DND-41 (cell line): ENCODE measurements around the gene PELI2.

Experiments
- ATAC-seq: fragments of 200-7000 bp; cut with Tn5 transposase; 3 replicates; pipeline ENCODE4 v1.9.1; 2021; ENCODE audit warnings: low read depth; ENCODE audit not compliant: insufficient read depth
- DNase-seq: peaks from one replicate; pipeline ENCODE4 v3.0.0-alpha.2; 2020
- H2AFZ ChIP-seq: 2 replicates; pipeline ENCODE4 v1.6.0; 2012; ENCODE audit warnings: low read depth, low read length
- H3K27ac ChIP-seq: 2 replicates; pipeline ENCODE4 v1.5.1; 2012; ENCODE audit warnings: low read length, inconsistent platforms
- H3K27me3 ChIP-seq: fragments of 200-600 bp; sonication (generic); 2 replicates; pipeline ENCODE4 v1.6.0; 2012; ENCODE audit warnings: low read length, mild to moderate bottlenecking, inconsistent platforms; ENCODE audit not compliant: insufficient read depth, poor library complexity
- H3K36me3 ChIP-seq: 2 replicates; pipeline ENCODE4 v1.5.1; 2012; ENCODE audit warnings: low read length, inconsistent platforms; ENCODE audit not compliant: insufficient read depth
- H3K4me1 ChIP-seq: 2 replicates; pipeline ENCODE4 v1.5.1; 2012; ENCODE audit warnings: mild to moderate bottlenecking, low read length; ENCODE audit not compliant: insufficient read depth
- H3K4me2 ChIP-seq: 2 replicates; pipeline ENCODE4 v1.6.0; 2012; ENCODE audit warnings: mild to moderate bottlenecking, moderate library complexity, low read length, inconsistent platforms; ENCODE audit not compliant: insufficient read depth
- H3K4me3 ChIP-seq, 2 experiments: fragments of 200-600 bp in 1 of 2; shearing (Covaris generic) in 1 of 2; 2 replicates each; pipeline ENCODE4 v1.5.1; 2012 to 2016; ENCODE audit warnings: inconsistent platforms in 2 of 2, low read length in 2 of 2, mild to moderate bottlenecking in 2 of 2, low read depth in 1 of 2, moderate library complexity in 1 of 2
- H3K79me2 ChIP-seq: 2 replicates; pipeline ENCODE4 v1.6.0; 2012; ENCODE audit warnings: low read length, inconsistent platforms; ENCODE audit not compliant: insufficient read depth
- H3K9ac ChIP-seq: 2 replicates; pipeline ENCODE4 v1.6.0; 2012; ENCODE audit warnings: low read depth, mild to moderate bottlenecking, inconsistent platforms, low read length, moderate library complexity
- H3K9me3 ChIP-seq: 2 replicates; pipeline ENCODE4 v1.5.1; 2012; ENCODE audit warnings: low read length, moderate library complexity, mild to moderate bottlenecking, inconsistent platforms; ENCODE audit not compliant: insufficient read depth, severe bottlenecking
- H4K20me1 ChIP-seq: 2 replicates; pipeline ENCODE4 v1.6.0; 2012; ENCODE audit warnings: low read length; ENCODE audit not compliant: insufficient read depth
- CTCF ChIP-seq: IDR thresholded peaks from 2 replicates; pipeline ENCODE4 v1.5.1; 2012; ENCODE audit warnings: borderline replicate concordance, low read length, moderate library complexity, mild to moderate bottlenecking; ENCODE audit not compliant: poor library complexity, severe bottlenecking; ENCODE audit errors: extremely low read depth
- EZH2 ChIP-seq: IDR thresholded peaks from 3 replicates; pipeline ENCODE4 v1.6.1; 2012; ENCODE audit warnings: borderline replicate concordance, low read depth, mild to moderate bottlenecking, moderate library complexity, low read length, inconsistent platforms; ENCODE audit not compliant: severe bottlenecking

PELI2 gene

GRCh38 chr14:56137453-56137807 is 19.2 kb downstream of the PELI2 start:
- H3K27me3 ChIP-seq = no peaks in the 10 kb centered on the region
- H2AFZ ChIP-seq = no peak overlapping the region
- H3K4me2 ChIP-seq = no peak overlapping the region
- TF ChIP-seq CTCF (no peak), EZH2 (no peak)
- H3K4me3 ChIP-seq = no peak overlapping the region
- H3K36me3 ChIP-seq = 0 out of 2 replicates have a peak, but pooled peaks cover under 1% of the 10 kb centered on the region
- DNase-seq (no peak), ATAC-seq (no peak)
- no peak overlapping the region for H3K9ac ChIP-seq
- H3K9me3 ChIP-seq = no peaks in the 10 kb centered on the region
- H3K4me1 ChIP-seq = peaks cover 76% of the 10 kb centered on the region
- H4K20me1 ChIP-seq = peaks cover 67% of the 10 kb centered on the region
- H3K27ac ChIP-seq = peak overlapping the region; percentile 3; the same call in 1 of the 2 replicates
- H3K79me2 ChIP-seq = peaks cover 100% of the 10 kb centered on the region

- Histone ChIP-seq H2AFZ (no peak overlapping the region), H3K27me3 (no peaks in the 10 kb centered on the region), H3K79me2 (peaks cover 100% of the 10 kb centered on the region), H3K9ac (no peak overlapping the region), H3K36me3 (no peaks in the 10 kb centered on the region), H4K20me1 (peaks cover 66% of the 10 kb centered on the region), H3K27ac (peak overlapping the region; percentile 3; the same call in 1 of the 2 replicates), H3K9me3 (no peaks in the 10 kb centered on the region), H3K4me2 (peak overlapping the region; percentile 9; the same call in 1 of the 2 replicates), H3K4me1 (peaks cover 76% of the 10 kb centered on the region), H3K4me3 (no peak overlapping the region)
- DNase-seq (no peak), ATAC-seq (0 out of 3 replicates have a peak, but pooled peaks have one; percentile 16)
- TF ChIP-seq CTCF (no peak), EZH2 (no peak)
Observed at GRCh38 chr14:56137849-56138248, 19.6 kb downstream of the PELI2 start.

- H3K27me3 ChIP-seq = no peaks in the 10 kb centered on the region
- H3K4me1 ChIP-seq = peaks cover 76% of the 10 kb centered on the region
- TF ChIP-seq EZH2 (no peak), CTCF (no peak)
- H3K4me3 ChIP-seq = no peak overlapping the region
- H3K9ac ChIP-seq = no peak overlapping the region
- H3K36me3 ChIP-seq = no peaks in the 10 kb centered on the region
- no peak; the same call in 2 of the 3 replicates for ATAC-seq
- H2AFZ ChIP-seq = no peak overlapping the region
- peaks cover 100% of the 10 kb centered on the region for H3K79me2 ChIP-seq
- no peak for DNase-seq
- peaks cover 64% of the 10 kb centered on the region for H4K20me1 ChIP-seq
- no peaks in the 10 kb centered on the region for H3K9me3 ChIP-seq
- no peak overlapping the region for H3K4me2 ChIP-seq
- H3K27ac ChIP-seq = no peak overlapping the region
Observed at GRCh38 chr14:56138928-56139327, 20.7 kb downstream of the PELI2 start.

- peaks cover 100% of the 10 kb centered on the region for H3K79me2 ChIP-seq
- no peak overlapping the region for H3K4me3 ChIP-seq
- no peaks in the 10 kb centered on the region for H3K9me3 ChIP-seq
- H3K36me3 ChIP-seq = peaks cover 5% of the 10 kb centered on the region; the same call in 1 of the 2 replicates
- H3K4me2 ChIP-seq = no peak overlapping the region
- ATAC-seq (no peak), DNase-seq (no peak)
- H3K27ac ChIP-seq = no peak overlapping the region
- peaks cover 50% of the 10 kb centered on the region for H4K20me1 ChIP-seq
- H3K27me3 ChIP-seq = no peaks in the 10 kb centered on the region
- no peak overlapping the region for H3K9ac ChIP-seq
- peaks cover 88% of the 10 kb centered on the region for H3K4me1 ChIP-seq
- TF ChIP-seq EZH2 (no peak), CTCF (no peak)
- no peak overlapping the region for H2AFZ ChIP-seq
Observed at GRCh38 chr14:56142314-56142713, 24.1 kb downstream of the PELI2 start.
